WTC11 (cell line): Measurements from ENCODE around the gene GSK3B. TPM values are rescaled to one million over a fixed set of nuclear protein-coding genes. Genes with fewer than 3 reads are reported as not detected.

Source experiments
- ATAC-seq: fragments of 200-7000 bp; cut with Tn5 transposase; 2 replicates; pipeline ENCODE4 v1.10.0; 2021; ENCODE audit warnings: mild to moderate bottlenecking, moderate library complexity
- CTCF ChIA-PET: fragments of 300-600 bp; sonication (Branson Sonifier 250); formaldehyde crosslinking; loops from one replicate; lab custom pipeline; 2021; ENCODE audit warnings: antibody characterized with exemption; lab: Charles Lee
- POLR2A ChIA-PET: fragments of 350-600 bp; sonication (Branson Sonifier 250); formaldehyde crosslinking; loops from one replicate; lab custom pipeline; 2021; ENCODE audit warnings: antibody characterized with exemption; lab: Charles Lee
- DNase-seq: peaks from one replicate; pipeline ENCODE4 v3.0.0; 2021; ENCODE audit warnings: low spot score
- H3K27ac Mint-ChIP-seq: 2 replicates; pipeline ENCODE4 v1.8.0; 2021; ENCODE audit warnings: mixed read lengths
- H3K27me3 Mint-ChIP-seq: 2 replicates; pipeline ENCODE4 v1.8.0; 2021; ENCODE audit warnings: low read depth, mild to moderate bottlenecking, moderate library complexity, mixed read lengths
- H3K36me3 Mint-ChIP-seq: 2 replicates; pipeline ENCODE4 v1.8.0; 2021; ENCODE audit warnings: mixed read lengths
- H3K4me1 Mint-ChIP-seq: 2 replicates; pipeline ENCODE4 v1.8.0; 2022; ENCODE audit warnings: mixed read lengths
- H3K4me3 Mint-ChIP-seq: 2 replicates; pipeline ENCODE4 v1.8.0; 2021; ENCODE audit warnings: mild to moderate bottlenecking, moderate library complexity, mixed read lengths
- H3K9me3 Mint-ChIP-seq: 2 replicates; pipeline ENCODE4 v1.8.0; 2021; ENCODE audit warnings: mixed read lengths
- ETV6 ChIP-seq: sonication (generic); formaldehyde crosslinking; IDR thresholded peaks from 2 replicates; pipeline ENCODE4 v1.8.1; 2022; ENCODE audit warnings: mild to moderate bottlenecking, missing genetic modification reagents
- IRF2 ChIP-seq: sonication (generic); formaldehyde crosslinking; IDR thresholded peaks from 2 replicates; pipeline ENCODE4 v1.8.0; 2022; ENCODE audit warnings: low read depth, missing genetic modification reagents, borderline replicate concordance
- MXD4 ChIP-seq: fragments of 250-450 bp; sonication (Bioruptor Pico); IDR thresholded peaks from 2 replicates; pipeline ENCODE4 v1.8.0; 2021; ENCODE audit warnings: mild to moderate bottlenecking, moderate library complexity, borderline replicate concordance
- NFE2L1 ChIP-seq: sonication (generic); formaldehyde crosslinking; IDR thresholded peaks from 2 replicates; pipeline ENCODE4 v1.8.1; 2023; ENCODE audit warnings: missing genetic modification reagents
- NFYB ChIP-seq: sonication (generic); formaldehyde crosslinking; conservative IDR thresholded peaks from 2 replicates; pipeline ENCODE4 v1.8.0; 2022; ENCODE audit warnings: low read depth, missing genetic modification reagents
- NR3C1 ChIP-seq: sonication (generic); formaldehyde crosslinking; conservative IDR thresholded peaks from 2 replicates; pipeline ENCODE4 v1.8.1; 2023; ENCODE audit warnings: low read depth, mild to moderate bottlenecking, missing genetic modification reagents
- SOX15 ChIP-seq: fragments of 250-450 bp; sonication (Bioruptor Pico); IDR thresholded peaks from 2 replicates; pipeline ENCODE4 v1.9.0; 2021; ENCODE audit warnings: mild to moderate bottlenecking
- ZBTB21 ChIP-seq: sonication (generic); formaldehyde crosslinking; IDR thresholded peaks from 2 replicates; pipeline ENCODE4 v1.8.1; 2023; ENCODE audit warnings: mild to moderate bottlenecking, missing genetic modification reagents, borderline replicate concordance
- ZNF219 ChIP-seq: sonication (generic); formaldehyde crosslinking; IDR thresholded peaks from 2 replicates; pipeline ENCODE4 v1.8.0; 2023; ENCODE audit warnings: missing genetic modification reagents, mild to moderate bottlenecking, borderline replicate concordance
- ZNF263 ChIP-seq: sonication (generic); formaldehyde crosslinking; IDR thresholded peaks from 2 replicates; pipeline ENCODE4 v1.8.1; 2022; ENCODE audit warnings: low read depth, mild to moderate bottlenecking, moderate library complexity, missing genetic modification reagents
- ZNF423 ChIP-seq: fragments of 250-450 bp; sonication (Bioruptor Pico); IDR thresholded peaks from 2 replicates; pipeline ENCODE4 v2.1.2; 2022; ENCODE audit warnings: mild to moderate bottlenecking, moderate library complexity
- total RNA-seq: library from RNA; stranded (reverse); gene quantifications from 3 replicates; pipeline ENCODE4 v1.2.3, GENCODE V29; 2021
- TF ChIP-seq, protein P1 (sequence below): sonication (generic); formaldehyde crosslinking; IDR thresholded peaks from 2 replicates; pipeline ENCODE4 v1.8.1; 2023; ENCODE audit warnings: mild to moderate bottlenecking, missing genetic modification reagents
- TF ChIP-seq, protein P2 (sequence below): sonication (generic); formaldehyde crosslinking; IDR thresholded peaks from 2 replicates; pipeline ENCODE4 v1.8.0; 2022; ENCODE audit warnings: mild to moderate bottlenecking, missing genetic modification reagents
- TF ChIP-seq, protein P3 (sequence below): sonication (generic); formaldehyde crosslinking; conservative IDR thresholded peaks from 2 replicates; pipeline ENCODE4 v1.8.1; 2023; ENCODE audit warnings: mild to moderate bottlenecking, low read depth, missing genetic modification reagents, moderate library complexity
- TF ChIP-seq, protein P4 (sequence below): sonication (generic); formaldehyde crosslinking; IDR thresholded peaks from 2 replicates; pipeline ENCODE4 v1.8.0; 2022; ENCODE audit warnings: mild to moderate bottlenecking, missing genetic modification reagents
- TF ChIP-seq, protein P5 (sequence below): sonication (generic); formaldehyde crosslinking; IDR thresholded peaks from 2 replicates; pipeline ENCODE4 v1.8.1; 2022; ENCODE audit warnings: low read depth, missing genetic modification reagents, borderline replicate concordance
- TF ChIP-seq, protein P6 (sequence below): sonication (generic); formaldehyde crosslinking; IDR thresholded peaks from 2 replicates; pipeline ENCODE4 v1.8.0; 2023; ENCODE audit warnings: mild to moderate bottlenecking, missing genetic modification reagents
- TF ChIP-seq, protein P7 (sequence below): sonication (generic); formaldehyde crosslinking; IDR thresholded peaks from 2 replicates; pipeline ENCODE4 v1.8.0; 2023; ENCODE audit warnings: missing genetic modification reagents, mild to moderate bottlenecking, borderline replicate concordance
- TF ChIP-seq, protein P8 (sequence below): sonication (generic); formaldehyde crosslinking; IDR thresholded peaks from 2 replicates; pipeline ENCODE4 v1.8.0; 2023; ENCODE audit warnings: missing genetic modification reagents
- TF ChIP-seq, protein P9 (sequence below): sonication (generic); formaldehyde crosslinking; conservative IDR thresholded peaks from 2 replicates; pipeline ENCODE4 v1.8.1; 2022; ENCODE audit warnings: mild to moderate bottlenecking, missing genetic modification reagents

GSK3B gene
- total RNA-seq, 1 experiment from 2014 or later: 48.9 TPM

DNA sequence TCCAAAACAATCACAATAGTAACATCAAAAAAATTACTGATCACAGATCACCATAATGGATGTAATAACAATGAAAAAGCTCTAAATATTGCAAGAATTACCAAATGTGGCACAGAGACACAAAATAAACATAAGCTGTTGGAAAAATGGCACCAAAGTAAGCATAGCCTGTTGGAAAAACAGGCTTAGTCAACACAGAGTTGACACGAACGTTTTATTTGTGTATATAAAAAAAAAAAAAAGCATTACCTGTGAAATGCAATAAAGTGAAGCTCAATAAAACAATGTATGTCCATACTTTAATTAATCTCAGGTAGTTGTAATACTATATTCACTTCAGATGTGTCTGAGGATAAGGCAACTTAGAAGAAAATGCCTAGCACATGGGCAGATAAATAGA, 235.3 kb downstream of the GSK3B start (continued):
- TF ChIP-seq, protein P1, sequence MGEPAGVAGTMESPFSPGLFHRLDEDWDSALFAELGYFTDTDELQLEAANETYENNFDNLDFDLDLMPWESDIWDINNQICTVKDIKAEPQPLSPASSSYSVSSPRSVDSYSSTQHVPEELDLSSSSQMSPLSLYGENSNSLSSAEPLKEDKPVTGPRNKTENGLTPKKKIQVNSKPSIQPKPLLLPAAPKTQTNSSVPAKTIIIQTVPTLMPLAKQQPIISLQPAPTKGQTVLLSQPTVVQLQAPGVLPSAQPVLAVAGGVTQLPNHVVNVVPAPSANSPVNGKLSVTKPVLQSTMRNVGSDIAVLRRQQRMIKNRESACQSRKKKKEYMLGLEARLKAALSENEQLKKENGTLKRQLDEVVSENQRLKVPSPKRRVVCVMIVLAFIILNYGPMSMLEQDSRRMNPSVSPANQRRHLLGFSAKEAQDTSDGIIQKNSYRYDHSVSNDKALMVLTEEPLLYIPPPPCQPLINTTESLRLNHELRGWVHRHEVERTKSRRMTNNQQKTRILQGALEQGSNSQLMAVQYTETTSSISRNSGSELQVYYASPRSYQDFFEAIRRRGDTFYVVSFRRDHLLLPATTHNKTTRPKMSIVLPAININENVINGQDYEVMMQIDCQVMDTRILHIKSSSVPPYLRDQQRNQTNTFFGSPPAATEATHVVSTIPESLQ (CRISPR knock-in tag): no peak
- TF ChIP-seq ZNF263 (CRISPR knock-in tag) (no peak), IRF2 (CRISPR knock-in tag) (no peak), MXD4 (CRISPR knock-in tag) (no peak), ZBTB21 (CRISPR knock-in tag) (no peak), NFE2L1 (no peak)
- TF ChIP-seq, protein P2, sequence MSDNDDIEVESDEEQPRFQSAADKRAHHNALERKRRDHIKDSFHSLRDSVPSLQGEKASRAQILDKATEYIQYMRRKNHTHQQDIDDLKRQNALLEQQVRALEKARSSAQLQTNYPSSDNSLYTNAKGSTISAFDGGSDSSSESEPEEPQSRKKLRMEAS: no peak
- TF ChIP-seq, protein P3, sequence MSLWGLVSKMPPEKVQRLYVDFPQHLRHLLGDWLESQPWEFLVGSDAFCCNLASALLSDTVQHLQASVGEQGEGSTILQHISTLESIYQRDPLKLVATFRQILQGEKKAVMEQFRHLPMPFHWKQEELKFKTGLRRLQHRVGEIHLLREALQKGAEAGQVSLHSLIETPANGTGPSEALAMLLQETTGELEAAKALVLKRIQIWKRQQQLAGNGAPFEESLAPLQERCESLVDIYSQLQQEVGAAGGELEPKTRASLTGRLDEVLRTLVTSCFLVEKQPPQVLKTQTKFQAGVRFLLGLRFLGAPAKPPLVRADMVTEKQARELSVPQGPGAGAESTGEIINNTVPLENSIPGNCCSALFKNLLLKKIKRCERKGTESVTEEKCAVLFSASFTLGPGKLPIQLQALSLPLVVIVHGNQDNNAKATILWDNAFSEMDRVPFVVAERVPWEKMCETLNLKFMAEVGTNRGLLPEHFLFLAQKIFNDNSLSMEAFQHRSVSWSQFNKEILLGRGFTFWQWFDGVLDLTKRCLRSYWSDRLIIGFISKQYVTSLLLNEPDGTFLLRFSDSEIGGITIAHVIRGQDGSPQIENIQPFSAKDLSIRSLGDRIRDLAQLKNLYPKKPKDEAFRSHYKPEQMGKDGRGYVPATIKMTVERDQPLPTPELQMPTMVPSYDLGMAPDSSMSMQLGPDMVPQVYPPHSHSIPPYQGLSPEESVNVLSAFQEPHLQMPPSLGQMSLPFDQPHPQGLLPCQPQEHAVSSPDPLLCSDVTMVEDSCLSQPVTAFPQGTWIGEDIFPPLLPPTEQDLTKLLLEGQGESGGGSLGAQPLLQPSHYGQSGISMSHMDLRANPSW (CRISPR knock-in tag): no peak

DNA sequence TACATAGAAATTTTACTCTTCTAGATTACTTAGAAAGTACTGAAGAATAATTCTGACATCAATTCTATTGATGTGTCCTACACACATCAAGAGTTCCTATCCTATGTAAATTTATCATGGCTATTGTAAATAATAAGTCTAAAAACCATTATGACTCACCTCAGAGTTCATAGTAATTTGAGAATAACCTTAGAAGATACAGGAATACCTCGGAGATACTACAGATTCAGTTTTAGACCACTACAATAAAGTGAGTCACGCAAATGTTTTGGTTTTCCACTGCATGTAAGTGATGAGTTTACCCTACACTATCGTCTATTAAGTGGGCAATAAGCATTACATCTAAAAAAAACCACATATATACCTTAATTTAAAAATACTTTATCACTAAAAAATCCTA, 237.6 kb downstream of the GSK3B start:
- ChIA-PET CTCF (no interaction called here), POLR2A (no interaction called here)
- H3K27ac Mint-ChIP-seq: no peak overlapping the region
- DNase-seq (no peak), ATAC-seq (no peak)
- H3K36me3 Mint-ChIP-seq: peaks cover 55% of the 10 kb centered on the region
- TF ChIP-seq, protein P4, sequence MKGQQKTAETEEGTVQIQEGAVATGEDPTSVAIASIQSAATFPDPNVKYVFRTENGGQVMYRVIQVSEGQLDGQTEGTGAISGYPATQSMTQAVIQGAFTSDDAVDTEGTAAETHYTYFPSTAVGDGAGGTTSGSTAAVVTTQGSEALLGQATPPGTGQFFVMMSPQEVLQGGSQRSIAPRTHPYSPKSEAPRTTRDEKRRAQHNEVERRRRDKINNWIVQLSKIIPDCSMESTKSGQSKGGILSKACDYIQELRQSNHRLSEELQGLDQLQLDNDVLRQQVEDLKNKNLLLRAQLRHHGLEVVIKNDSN (CRISPR knock-in tag): no peak
- TF ChIP-seq ZNF263 (CRISPR knock-in tag): no peak
- TF ChIP-seq SOX15: no peak
- TF ChIP-seq, protein P5, sequence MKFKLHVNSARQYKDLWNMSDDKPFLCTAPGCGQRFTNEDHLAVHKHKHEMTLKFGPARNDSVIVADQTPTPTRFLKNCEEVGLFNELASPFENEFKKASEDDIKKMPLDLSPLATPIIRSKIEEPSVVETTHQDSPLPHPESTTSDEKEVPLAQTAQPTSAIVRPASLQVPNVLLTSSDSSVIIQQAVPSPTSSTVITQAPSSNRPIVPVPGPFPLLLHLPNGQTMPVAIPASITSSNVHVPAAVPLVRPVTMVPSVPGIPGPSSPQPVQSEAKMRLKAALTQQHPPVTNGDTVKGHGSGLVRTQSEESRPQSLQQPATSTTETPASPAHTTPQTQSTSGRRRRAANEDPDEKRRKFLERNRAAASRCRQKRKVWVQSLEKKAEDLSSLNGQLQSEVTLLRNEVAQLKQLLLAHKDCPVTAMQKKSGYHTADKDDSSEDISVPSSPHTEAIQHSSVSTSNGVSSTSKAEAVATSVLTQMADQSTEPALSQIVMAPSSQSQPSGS (CRISPR knock-in tag): no peak
- TF ChIP-seq NFYB: no peak
- TF ChIP-seq, protein P2: no peak
- TF ChIP-seq, protein P6, sequence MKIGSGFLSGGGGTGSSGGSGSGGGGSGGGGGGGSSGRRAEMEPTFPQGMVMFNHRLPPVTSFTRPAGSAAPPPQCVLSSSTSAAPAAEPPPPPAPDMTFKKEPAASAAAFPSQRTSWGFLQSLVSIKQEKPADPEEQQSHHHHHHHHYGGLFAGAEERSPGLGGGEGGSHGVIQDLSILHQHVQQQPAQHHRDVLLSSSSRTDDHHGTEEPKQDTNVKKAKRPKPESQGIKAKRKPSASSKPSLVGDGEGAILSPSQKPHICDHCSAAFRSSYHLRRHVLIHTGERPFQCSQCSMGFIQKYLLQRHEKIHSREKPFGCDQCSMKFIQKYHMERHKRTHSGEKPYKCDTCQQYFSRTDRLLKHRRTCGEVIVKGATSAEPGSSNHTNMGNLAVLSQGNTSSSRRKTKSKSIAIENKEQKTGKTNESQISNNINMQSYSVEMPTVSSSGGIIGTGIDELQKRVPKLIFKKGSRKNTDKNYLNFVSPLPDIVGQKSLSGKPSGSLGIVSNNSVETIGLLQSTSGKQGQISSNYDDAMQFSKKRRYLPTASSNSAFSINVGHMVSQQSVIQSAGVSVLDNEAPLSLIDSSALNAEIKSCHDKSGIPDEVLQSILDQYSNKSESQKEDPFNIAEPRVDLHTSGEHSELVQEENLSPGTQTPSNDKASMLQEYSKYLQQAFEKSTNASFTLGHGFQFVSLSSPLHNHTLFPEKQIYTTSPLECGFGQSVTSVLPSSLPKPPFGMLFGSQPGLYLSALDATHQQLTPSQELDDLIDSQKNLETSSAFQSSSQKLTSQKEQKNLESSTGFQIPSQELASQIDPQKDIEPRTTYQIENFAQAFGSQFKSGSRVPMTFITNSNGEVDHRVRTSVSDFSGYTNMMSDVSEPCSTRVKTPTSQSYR (CRISPR knock-in tag): no peak
- TF ChIP-seq ETV6: no peak
- TF ChIP-seq, protein P7, sequence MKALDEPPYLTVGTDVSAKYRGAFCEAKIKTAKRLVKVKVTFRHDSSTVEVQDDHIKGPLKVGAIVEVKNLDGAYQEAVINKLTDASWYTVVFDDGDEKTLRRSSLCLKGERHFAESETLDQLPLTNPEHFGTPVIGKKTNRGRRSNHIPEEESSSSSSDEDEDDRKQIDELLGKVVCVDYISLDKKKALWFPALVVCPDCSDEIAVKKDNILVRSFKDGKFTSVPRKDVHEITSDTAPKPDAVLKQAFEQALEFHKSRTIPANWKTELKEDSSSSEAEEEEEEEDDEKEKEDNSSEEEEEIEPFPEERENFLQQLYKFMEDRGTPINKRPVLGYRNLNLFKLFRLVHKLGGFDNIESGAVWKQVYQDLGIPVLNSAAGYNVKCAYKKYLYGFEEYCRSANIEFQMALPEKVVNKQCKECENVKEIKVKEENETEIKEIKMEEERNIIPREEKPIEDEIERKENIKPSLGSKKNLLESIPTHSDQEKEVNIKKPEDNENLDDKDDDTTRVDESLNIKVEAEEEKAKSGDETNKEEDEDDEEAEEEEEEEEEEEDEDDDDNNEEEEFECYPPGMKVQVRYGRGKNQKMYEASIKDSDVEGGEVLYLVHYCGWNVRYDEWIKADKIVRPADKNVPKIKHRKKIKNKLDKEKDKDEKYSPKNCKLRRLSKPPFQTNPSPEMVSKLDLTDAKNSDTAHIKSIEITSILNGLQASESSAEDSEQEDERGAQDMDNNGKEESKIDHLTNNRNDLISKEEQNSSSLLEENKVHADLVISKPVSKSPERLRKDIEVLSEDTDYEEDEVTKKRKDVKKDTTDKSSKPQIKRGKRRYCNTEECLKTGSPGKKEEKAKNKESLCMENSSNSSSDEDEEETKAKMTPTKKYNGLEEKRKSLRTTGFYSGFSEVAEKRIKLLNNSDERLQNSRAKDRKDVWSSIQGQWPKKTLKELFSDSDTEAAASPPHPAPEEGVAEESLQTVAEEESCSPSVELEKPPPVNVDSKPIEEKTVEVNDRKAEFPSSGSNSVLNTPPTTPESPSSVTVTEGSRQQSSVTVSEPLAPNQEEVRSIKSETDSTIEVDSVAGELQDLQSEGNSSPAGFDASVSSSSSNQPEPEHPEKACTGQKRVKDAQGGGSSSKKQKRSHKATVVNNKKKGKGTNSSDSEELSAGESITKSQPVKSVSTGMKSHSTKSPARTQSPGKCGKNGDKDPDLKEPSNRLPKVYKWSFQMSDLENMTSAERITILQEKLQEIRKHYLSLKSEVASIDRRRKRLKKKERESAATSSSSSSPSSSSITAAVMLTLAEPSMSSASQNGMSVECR (CRISPR knock-in tag): no peak
- no peak for TF ChIP-seq ZNF219 (CRISPR knock-in tag)
- TF ChIP-seq, protein P8, sequence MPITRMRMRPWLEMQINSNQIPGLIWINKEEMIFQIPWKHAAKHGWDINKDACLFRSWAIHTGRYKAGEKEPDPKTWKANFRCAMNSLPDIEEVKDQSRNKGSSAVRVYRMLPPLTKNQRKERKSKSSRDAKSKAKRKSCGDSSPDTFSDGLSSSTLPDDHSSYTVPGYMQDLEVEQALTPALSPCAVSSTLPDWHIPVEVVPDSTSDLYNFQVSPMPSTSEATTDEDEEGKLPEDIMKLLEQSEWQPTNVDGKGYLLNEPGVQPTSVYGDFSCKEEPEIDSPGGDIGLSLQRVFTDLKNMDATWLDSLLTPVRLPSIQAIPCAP (CRISPR knock-in tag): no peak
- no peak for TF ChIP-seq ZNF423 (CRISPR knock-in tag)
- TF ChIP-seq NR3C1 (CRISPR knock-in tag): no peak
- TF ChIP-seq, protein P9, sequence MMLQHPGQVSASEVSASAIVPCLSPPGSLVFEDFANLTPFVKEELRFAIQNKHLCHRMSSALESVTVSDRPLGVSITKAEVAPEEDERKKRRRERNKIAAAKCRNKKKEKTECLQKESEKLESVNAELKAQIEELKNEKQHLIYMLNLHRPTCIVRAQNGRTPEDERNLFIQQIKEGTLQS (CRISPR knock-in tag): no peak
- H3K4me1 Mint-ChIP-seq: no peaks in the 10 kb centered on the region
- H3K27me3 Mint-ChIP-seq: no peaks in the 10 kb centered on the region
- H3K4me3 Mint-ChIP-seq: no peak overlapping the region
- peaks cover 28% of the 10 kb centered on the region for H3K9me3 Mint-ChIP-seq
